IPS-NIHi7 (cell line): ENCODE results near the gene FZR1.

Experiments
- DNase-seq: peaks from one replicate; pipeline ENCODE4 v3.0.0; 2012; ENCODE audit warnings: mixed read lengths; ENCODE audit errors: extremely low spot score

FZR1 gene

DNA sequence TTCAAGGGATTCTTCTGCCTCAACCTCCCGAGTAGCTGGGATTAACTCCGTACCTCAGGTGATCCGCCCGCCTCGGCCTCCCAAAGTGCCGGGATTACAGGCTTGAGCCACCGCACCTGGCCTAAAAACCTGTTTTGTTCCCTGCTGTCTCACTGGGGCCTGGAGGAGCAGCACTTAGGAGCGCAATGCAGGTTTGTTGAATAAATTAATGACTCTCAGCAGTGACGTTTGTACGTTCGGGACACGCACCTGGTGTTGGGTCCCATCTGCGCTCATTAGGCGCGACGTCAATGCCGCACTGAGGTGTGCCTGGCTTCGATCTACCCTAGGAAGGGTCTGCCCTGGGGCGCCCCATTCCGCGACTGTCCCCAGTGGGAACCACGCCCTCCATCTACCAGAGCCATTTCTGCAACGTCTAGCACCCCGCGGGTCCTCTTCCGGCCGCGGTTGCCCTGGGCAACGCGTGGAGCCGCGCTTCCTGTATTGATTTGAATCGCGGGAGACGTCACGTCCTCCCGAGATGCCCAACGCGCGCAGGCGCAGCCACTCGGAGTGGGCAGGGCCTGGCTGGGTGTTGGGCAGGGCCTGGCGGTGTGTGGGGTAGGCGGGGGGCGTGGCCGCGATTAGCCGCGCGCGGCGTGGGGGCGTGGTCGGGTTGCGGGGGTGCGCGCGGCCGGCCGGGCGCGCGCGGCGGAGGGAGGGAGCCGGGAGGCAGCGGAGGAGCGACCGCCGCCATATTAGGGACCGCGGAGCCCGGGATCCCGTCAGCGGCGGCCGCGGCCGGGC, at the start of gene FZR1:
Gene FZR1 (plus strand): TSS at position 714 of the 786 bp plus-strand sequence. CDS start 16,679 bp downstream, outside the sequence.
- DNase-seq = peak; percentile 98

DNA sequence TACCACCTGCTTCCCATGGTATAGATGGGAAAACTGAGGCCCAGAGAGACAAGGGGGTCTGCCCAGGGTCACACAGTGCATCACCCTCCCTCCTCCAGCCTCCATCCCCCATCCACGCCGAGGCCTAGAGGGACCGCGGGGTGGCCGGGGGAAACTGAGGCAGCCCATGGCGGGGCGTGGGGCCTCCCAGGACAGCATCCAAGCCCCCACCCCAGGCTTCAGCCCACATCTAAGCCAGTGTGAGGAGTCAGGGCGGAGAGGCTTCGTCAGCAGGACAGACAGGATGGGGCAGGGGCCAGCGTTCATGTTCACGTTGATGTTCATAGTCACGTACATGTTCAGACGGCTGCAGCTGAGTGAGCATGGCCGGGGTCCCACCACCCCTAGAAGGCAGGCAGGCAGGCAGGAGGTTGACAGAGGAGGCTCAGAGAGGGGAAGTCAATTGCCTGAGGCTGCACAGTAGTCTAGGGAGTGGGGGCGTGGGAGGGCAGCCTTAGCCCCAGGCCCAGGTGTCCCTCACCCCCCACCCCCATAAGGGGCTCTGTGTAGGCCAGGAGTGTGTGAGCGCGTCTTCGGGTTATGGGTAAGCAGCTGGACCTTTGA, 49.1 kb upstream of the FZR1 start:
- DNase-seq = no peak

DNA sequence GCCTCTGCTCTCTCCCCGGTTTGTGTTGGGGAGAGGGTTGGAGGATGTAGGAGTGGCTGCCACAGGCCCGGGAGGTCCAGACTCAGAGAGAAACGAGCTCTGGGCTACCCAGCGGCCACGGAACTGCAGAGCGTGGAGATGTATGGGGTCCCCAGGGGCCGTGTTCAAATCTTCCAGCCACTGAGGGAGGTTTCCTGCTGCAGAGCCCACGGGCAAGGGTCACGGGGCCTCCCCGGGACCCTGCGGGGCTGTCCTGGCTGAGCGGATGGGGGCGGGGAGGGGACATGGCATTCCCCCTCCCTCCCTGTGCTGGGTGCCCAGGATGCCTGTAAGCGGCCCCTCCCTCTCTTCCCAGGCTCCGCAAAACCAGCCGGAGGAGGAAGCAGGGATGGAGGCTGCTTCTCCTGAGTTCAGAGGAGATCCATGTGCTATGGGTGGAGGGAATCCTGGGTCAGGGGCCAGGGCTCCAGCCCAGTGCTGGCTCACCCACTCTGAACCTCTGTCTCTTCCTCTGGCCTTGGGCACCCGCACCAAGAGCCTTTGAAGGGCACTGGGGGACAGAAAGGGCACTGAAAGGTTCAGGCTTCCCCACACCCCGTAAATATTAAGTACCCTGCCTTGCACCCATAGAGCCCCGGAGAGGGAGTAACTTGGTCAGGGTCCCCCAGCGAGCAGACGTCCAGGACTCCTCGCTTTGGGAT, 48.4 kb upstream of the FZR1 start:
- peak; percentile 52 for DNase-seq

DNA sequence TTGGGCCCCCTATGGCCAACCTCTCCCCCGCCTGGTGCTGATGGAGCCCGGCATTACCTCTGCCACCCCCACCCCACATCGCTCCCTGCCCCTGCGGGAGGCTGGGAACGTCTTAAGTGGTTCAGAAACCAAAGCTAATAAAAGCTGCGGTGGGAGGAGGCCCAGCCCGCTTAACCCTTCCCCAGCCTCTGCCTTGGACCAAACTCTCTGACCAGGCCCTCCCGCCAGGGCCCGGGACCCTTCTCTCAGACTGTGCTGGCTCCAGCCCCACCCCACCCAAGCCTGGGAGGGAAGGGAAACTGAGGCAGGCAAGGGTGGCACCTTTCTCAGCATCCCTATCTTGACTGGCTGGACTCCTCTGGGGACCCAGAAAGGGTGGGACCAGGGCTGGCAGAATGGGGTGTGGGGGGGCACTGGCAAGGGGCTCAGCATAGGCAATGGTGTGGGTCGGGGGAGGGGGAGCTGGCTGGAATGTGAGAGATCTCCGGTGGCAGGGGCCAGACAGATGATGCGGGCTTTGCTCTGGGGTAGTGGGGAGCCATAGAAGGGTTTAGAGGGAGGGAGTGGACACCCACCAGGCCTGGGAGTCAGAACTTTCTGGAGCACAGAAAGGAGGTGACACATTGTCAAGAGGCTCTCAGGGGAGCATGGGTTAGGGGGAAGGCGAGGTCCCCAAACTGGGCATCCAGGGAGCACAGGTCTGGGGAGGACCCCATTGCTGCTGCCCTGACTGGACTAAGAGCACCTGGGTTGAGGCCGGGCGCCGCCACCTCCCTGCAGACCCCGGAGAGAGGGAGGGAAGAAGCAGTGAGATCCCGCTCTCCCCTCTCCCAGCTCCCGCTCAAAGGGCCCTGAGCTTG, 47.7 kb upstream of the FZR1 start:
- peak; percentile 38 for DNase-seq

DNA sequence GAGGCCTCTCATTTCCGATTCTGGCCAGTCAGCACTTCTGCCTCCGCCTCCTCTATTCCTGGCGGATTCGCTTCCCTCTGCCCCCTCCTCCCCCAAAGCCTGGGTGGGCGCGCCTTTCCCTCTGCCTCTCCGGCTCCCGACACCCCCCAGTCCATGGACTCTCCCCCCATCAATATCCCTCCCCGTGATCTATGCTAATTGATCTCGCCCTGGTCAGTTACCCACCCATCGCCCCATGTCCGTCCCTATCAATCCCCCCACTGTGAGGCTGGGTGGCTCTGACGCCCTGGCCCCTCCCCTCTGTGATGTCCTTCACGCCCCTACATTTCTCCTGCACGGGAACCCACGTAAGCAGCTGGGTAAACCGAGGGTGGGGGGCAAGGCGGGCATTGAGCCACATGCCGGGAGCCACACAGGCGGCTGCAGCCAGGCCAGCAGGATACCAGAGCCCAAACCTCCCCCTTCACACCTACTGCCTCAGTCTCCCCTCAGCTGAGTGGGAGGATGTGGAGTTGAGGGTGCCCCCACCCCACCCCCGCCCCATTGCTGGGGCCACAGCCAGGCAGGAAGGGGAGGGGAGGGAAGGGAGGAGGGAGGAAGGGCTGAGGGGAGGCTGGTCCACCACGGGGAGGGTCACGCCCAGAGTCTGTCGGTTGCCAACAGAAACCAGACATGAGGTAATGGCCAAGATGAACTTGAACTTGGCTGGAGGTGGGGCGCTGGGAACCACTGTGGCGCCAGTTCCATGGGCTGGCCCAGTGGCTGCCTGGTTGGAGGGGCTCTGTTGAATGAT, 46.8 kb upstream of the FZR1 start:
- DNase-seq = peak; percentile 75

DNA sequence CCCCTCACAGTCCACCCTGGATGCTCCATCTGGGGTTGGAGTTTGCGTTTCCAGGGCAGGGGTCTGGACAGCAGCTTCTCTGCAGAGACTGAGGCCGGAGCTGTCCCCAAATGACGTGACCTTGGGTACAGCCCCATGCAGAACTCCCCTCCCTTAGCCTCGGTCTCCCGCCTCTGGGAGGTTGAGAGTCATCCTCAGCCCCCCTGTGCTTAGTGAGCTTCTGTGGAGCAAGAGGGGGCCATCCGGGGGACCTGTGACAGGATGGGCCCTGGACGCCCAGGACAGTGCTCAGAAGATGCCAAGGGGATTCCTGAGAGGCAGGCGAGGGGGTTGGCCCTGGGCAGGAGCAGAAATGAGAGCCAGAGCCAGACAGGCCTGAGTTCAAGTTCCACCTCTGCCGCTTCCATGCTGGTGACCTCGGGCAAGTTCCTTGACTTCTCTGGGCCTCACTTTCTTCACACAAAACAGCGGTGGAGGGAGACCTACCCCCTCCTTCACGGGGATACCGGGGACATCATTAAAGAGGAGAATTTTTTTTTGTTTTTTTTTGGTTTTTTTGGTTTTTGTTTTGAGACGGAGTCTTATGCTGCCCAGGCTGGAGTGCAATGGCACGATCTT, 46.0 kb upstream of the FZR1 start:
- DNase-seq = no peak

DNA sequence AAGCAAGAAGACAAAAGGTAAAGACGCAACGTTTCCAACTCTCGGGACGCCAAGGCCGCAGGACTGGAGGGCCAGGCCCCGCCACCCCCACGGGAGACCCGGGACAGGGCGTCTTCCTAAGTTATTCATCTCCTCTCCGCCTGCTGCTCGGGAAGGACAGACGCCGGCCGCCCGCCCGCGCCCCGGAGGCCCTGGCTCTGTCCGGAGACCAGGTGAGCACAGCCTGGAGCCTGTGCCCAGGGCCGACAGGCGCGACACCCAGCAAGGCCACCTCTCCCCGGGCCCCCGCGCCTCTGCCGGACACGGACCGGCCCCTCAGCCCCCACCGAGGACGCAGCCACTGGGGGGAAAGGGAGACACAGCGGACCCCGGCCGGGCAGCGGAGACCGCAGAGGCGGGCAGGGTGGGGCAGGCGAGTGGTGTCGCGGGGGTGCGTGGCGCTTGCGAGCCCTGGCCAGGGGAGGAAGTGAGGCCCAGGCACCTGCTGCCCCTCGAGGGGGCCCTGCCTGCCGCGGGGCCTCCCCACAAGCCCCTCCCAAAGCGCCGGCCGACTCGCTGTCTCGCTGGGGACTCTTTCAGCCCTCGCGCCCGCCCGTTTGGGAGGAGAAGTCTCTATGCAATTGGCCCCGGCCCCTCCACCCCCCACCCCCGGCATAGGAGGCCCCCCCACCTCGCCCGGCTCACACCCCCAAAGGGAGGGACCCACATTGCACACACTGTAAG, 43.0 kb upstream of the FZR1 start:
- DNase-seq = peak; percentile 32

DNA sequence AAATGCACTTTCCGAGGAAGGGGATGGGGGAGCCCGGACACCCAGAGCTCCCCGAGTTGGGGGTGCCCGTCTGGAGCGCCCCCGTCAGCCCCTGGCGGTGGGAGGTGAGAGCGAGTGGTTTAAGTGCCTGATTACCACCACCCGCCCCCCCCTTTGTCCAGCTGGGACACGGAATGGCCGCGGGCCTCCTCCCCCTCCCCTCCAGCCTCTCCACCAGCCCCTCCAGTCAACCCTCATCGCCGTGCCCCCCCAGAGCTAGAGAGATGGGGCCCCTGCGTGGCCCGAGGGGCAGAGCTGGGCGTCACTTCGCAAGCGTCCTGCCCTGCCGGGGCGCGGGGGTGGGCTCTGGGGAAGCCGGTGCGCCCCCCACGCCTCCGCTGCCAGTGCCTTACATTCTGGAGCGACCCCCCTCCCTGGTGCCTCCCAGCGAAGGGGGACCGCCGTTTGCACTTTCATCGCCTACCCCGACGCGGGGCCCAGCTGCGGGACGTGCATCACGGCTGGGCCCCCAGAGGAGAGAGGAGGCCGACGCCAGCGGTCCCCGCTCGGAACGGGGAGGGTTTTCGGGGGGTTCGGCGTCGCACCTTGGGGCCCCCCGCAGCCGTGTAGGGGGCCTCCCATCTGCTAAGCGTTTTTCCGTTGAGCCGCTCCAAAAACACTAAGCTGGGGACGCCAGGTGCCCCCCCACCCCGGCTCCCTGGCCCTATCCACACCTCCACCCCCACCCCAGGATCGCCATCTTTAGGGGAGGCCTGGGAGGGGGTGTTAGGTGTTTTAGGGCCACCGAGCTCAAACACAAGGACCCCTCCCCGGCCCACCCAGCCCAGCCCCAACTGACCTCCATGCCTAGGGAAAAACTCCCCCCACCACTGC, 42.2 kb upstream of the FZR1 start:
- peak; percentile 33 for DNase-seq

DNA sequence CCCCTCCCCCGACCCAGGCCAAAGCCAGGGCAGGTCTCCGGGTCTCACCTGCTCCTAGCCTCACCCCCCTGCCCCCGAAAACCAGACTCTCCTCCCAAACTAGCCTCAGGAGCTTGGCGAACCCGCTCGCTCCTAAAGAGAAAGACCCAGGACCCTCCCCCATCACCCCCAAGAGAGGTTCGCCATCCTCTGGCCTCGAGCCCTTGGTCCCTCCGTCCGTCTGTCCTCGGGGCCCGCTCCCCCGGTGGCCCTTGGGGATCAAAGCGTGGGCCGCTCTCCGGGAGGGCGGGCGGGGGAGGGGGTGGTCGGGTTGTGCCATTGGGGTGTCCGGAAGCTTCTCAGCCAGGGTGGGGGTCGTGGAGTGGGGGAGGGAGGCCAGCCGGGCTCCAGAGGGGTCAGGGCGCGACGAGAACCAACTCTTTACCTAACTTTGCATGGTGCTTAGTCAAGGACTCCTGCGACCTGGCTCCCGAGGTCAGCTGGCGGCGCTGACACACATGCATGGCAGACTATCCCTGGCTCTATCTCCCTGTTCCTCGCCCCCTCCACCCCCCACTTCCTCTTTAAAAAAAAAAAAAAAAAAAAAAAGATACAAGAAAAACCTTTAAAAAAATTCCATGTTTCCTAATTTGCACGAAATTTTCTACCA, 41.4 kb upstream of the FZR1 start:
- peak; percentile 60 for DNase-seq

DNA sequence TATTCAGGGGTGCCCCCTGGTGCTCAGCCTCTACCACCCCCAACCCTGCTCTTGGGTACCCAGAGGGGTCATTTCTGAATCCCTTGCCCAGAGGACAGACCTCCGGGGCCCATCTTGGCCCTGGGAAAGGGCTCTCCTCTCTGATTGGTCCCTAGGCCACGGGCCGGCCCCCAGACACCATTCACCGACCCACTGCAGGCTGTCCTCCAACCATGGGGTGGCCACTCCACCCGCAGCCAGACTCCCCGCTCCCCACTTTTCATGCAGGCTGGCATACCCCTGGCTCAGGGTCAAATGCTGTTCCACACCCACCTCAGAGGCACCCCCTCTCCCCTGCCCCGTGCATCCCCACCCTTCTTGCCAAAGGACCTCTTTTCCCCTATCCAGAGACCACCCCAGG, 40.6 kb upstream of the FZR1 start:
- DNase-seq = peak; percentile 43

DNA sequence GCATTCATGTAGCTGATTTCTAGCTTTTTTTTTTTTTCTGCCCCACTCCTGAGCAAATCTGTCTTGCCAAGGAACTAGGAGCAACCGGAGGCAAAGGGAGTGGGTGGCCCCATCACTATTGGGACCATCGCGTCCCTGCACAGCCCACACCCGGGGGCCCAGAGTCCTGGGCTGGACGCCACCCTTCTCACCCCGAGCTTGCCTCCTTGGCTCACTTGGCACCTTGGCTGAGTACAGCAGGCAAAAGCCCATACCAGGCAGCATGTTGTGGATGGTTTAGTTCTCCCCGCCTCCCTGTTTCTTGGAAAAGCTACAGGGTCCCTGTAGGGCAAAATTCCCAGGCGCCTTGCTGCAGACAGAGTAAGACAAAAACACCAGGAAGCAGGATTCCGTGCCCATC, 39.5 kb upstream of the FZR1 start:
- no peak for DNase-seq

DNA sequence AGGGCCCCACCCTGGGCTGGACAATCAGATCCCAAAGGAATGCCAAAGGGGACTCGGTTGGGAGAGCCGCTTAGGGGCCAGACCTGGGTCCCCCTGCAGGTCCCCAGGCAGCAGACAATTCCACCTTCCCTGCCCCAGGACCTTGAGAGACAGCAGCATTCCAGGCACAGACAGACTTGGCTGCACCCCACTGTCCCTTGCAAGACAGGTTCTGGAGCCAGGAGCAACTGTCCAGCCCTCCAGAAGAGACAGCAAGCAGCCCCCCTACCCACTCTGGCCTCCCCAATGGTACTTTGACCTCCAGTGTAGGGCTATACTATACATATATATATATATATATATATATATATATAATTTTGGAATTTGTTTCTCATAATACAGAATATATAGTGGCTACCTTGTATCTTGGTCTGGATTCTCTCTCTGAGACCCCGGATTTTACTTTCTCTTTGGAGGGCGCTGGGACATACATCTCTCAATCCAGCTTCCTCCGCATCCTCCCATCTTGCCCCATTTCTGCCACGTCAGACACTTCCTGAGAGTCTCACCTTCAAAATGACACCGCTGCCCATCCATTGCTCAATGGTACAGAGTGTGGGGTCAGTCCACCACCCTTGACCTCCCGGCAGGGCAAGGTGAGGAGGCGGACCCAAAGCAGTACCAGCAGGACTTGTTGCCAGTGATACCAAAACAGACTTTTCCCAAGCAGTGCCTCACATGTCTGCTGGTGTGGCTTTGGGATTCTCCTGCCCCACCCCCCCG, 38.5 kb upstream of the FZR1 start:
- no peak for DNase-seq

DNA sequence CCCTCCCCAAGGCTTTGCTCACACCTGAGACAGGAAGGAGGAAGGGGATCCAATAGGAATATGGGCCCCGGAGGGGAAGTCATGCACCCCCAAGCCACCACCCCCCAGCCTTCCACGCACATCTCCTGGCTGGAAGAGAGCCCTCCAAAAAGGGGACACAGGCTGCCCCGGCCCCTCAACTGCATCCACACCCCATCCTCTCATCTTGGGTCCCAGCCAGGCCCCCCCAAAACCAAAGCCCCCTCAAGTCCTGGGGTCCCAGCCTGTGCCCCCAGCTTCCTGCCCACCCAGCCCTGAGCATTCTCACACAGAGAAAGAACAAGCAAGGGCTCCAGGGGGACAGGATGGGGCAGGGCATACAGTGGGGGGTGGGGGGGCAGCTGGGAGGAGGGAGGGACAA, 37.9 kb upstream of the FZR1 start:
- no peak for DNase-seq

DNA sequence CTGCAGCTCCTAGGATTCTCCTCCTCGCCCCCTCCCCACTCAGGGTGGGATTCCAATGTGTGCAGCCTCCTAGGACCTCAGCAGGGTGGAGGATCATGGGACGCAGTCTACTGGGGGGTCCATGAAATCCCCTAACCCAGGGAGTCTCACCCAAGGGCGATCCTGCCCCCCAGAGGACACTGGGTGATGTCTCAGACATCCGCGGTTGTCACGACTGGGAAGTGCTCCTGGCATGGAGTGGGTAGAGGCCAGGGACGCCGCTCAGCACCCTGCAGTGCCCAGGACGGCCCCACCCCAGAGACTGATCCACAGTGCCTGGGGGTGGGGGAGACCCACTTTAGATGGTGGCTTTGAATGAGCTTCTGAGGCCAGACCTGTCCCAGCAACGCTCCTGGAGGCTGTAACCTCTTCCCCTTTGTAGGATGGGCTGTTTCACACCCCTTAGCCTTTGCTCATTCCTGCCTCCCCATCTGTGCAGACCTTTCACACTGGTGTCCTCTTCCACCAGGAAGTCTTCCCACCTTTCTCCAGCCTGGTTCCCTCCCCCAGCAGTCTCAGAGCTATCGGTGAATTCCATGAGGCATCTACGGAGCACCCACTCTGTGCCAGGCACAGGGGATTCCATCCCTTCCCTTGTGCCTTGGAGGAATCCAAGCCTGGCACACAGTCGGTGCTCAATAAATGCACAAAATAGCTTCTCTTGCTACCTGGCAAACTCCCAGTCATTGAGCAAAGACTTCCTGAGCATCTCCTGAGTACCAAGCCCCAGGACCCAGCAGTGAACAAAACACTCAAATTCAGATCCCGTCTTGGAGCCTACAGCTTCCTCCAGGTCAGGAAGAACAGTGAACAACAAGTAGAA, 36.2 kb upstream of the FZR1 start:
- DNase-seq = no peak

DNA sequence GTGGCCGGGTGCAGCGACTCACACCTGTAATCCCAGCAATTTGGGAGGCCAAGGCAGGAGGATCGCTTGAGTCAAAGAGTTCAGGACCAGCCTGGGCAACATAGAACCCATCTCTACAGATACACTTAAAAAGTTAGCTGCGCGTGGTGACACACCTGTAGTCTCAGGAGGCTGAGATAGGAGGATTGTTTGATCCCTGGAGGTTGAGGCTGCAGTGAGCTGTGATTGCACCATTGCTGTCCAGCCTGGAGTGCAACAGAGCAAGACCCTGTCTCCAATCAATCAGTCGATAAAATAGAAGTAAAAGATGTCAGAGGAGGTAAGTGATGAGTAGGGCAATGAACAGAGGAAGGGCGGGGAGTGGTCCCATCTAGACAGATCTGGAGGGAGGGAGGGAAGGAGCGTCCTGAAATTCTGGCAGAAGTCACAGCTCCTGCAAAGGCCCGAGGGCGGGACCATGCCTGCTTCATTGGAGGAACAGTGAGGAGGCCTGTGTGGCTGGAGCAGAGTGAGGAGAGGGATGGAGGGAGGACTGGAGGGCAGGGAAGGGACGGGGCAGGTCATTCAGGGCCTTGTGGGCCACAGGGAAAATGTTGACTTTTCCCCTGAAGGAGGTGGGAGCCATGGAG, 35.5 kb upstream of the FZR1 start:
- no peak for DNase-seq

DNA sequence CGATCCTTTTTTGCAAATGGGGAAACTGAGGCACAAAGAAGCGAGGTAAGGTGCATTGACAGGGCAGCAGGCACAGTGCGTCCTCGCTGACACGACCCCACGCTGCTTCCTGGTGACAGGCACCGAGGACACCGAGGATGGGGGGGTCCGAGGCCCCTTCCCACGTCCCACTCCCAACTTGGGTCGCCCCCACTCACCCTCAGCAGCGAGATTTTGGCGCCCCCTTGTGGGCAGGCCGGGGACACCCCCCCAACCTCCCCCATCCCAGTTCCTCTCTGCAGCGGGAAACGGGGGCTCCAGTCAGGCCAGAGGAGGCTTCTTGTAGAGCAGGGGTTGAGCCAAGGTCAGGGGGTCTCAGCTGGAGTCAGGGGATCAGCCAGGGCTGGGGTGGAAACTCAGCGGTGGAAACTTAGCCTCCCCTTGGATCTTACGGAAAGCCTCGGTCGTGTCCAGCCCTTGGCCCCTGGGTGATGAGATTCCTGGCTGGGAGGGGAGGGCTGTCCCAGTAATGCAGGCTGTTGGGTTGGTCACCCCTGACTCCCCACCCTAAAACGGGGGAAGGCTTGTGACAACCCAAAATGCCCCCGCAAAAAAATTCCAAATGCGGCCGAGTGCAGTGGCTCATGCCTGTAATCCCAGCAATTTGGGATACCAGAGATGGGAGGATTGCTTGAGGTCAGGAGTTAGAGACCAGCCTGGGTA, 34.0 kb upstream of the FZR1 start:
- peak; percentile 72 for DNase-seq
